H1 (cell line): ENCODE results near the gene TSPAN17. TPM values are rescaled to one million over a fixed set of nuclear protein-coding genes. Genes with fewer than 3 reads are reported as not detected.
A peak's percentile ranks its signal among the peaks of the same experiment; 100 is the strongest.

Experiments used
- CTCF ChIA-PET: fragments of 300-600 bp; sonication (Branson Sonifier 250); formaldehyde crosslinking; loops from one replicate; lab custom pipeline; 2021; ENCODE audit not compliant: partially characterized antibody; lab: Charles Lee
- POLR2A ChIA-PET: fragments of 300-600 bp; sonication (Branson Sonifier 250); formaldehyde crosslinking; loops from one replicate; lab custom pipeline; 2021; ENCODE audit warnings: inconsistent platforms; ENCODE audit not compliant: partially characterized antibody; lab: Charles Lee
- DNase-seq, 2 experiments: peaks; one replicate each; pipeline versions ENCODE4 v3.0.0 to v3.0.0-alpha.2; 2010 to 2022; ENCODE audit warnings: low spot score in 2 of 2, low read depth in 1 of 2, mixed read lengths in 1 of 2
- FAIRE-seq: peaks from 2 replicates; lab custom pipeline; 2011; peaks lifted over from hg19 to GRCh38; lab: Jason Lieb, UNC
- H2AFZ ChIP-seq: 2 replicates; pipeline ENCODE4 v1.8.1; 2012; ENCODE audit warnings: low read length, inconsistent platforms
- H2AK5ac ChIP-seq: 2 replicates; pipeline ENCODE4 v1.6.1; 2013; ENCODE audit warnings: low read depth, low read length
- H2BK120ac ChIP-seq: replicated peaks from 2 replicates; pipeline ENCODE3; 2013; ENCODE audit warnings: low read depth, low read length, inconsistent platforms
- H2BK12ac ChIP-seq: 2 replicates; pipeline ENCODE4 v1.6.1; 2013; ENCODE audit warnings: low read depth, low read length
- H2BK15ac ChIP-seq: 2 replicates; pipeline ENCODE4 v1.6.1; 2013; ENCODE audit warnings: low read length
- H2BK20ac ChIP-seq: 2 replicates; pipeline ENCODE4 v1.6.1; 2013; ENCODE audit warnings: low read length
- H2BK5ac ChIP-seq: 2 replicates; pipeline ENCODE4 v1.6.1; 2013; ENCODE audit warnings: low read depth, low read length
- H3K14ac ChIP-seq: 2 replicates; pipeline ENCODE4 v1.6.1; 2013; ENCODE audit warnings: inconsistent platforms; ENCODE audit not compliant: insufficient read length
- H3K18ac ChIP-seq: 2 replicates; pipeline ENCODE4 v1.6.1; 2013; ENCODE audit warnings: low read length; ENCODE audit errors: extremely low read depth
- H3K23ac ChIP-seq: 2 replicates; pipeline ENCODE4 v1.6.1; 2013; ENCODE audit warnings: inconsistent platforms; ENCODE audit not compliant: insufficient read length
- H3K23me2 ChIP-seq: 2 replicates; pipeline ENCODE4 v1.6.1; 2013; ENCODE audit warnings: low read depth, low read length
- H3K27ac ChIP-seq: 2 replicates; pipeline ENCODE4 v1.6.1; 2011; ENCODE audit warnings: low read depth, low read length, inconsistent platforms
- H3K27me3 ChIP-seq, 4 experiments: replicated peaks in 1 of 4; 1 replicate in 1 of 4; 2 replicates in 3 of 4; pipeline versions ENCODE4 v1.6.1 to v1.8.1; 2011 to 2013; ENCODE audit warnings: low read length in 3 of 4, mild to moderate bottlenecking in 3 of 4, inconsistent platforms in 2 of 4, mixed read lengths in 2 of 4, moderate library complexity in 1 of 4; ENCODE audit not compliant: control insufficient read depth in 3 of 4, insufficient read depth in 3 of 4; ENCODE audit errors: extremely low read depth in 1 of 4
- H3K36me3 ChIP-seq, 4 experiments: 2 replicates each; pipeline versions ENCODE4 v1.6.1 to v1.8.1; 2011 to 2013; ENCODE audit warnings: mild to moderate bottlenecking in 4 of 4, low read length in 3 of 4, moderate library complexity in 2 of 4, control low read depth in 1 of 4, inconsistent platforms in 1 of 4; ENCODE audit not compliant: insufficient read depth in 4 of 4, control insufficient read depth in 2 of 4
- H3K4ac ChIP-seq: replicated peaks from 2 replicates; pipeline ENCODE3; 2013; ENCODE audit warnings: low read length, low read depth, mixed read lengths, inconsistent platforms; ENCODE audit not compliant: insufficient read length
- H3K4me1 ChIP-seq, 4 experiments: replicated peaks in 1 of 4; 1 replicate in 1 of 4; 2 replicates in 3 of 4; pipeline versions ENCODE4 v1.6.1 to v1.8.1; 2011 to 2013; ENCODE audit warnings: low read length in 3 of 4, inconsistent platforms in 2 of 4, mixed read lengths in 1 of 4; ENCODE audit not compliant: insufficient read depth in 4 of 4, control insufficient read depth in 3 of 4
- H3K4me2 ChIP-seq, 2 experiments: 2 replicates each; pipeline versions ENCODE4 v1.6.1 to v1.8.1; 2011 to 2013; ENCODE audit warnings: low read depth in 2 of 2, low read length in 2 of 2, control low read depth in 1 of 2, inconsistent platforms in 1 of 2, mild to moderate bottlenecking in 1 of 2; ENCODE audit not compliant: insufficient read depth in 1 of 2
- H3K4me3 ChIP-seq, 4 experiments: fragments of 200-600, 300-600 bp in 1 of 4; sonication (generic), shearing (Covaris generic), sonication (Bioruptor Twin) in 1 of 4; 2 replicates each; pipeline versions ENCODE4 v1.5.1 to v1.8.1; 2011 to 2016; ENCODE audit warnings: low read length in 4 of 4, low read depth in 3 of 4, control low read depth in 2 of 4, inconsistent platforms in 2 of 4, mild to moderate bottlenecking in 2 of 4, mixed read lengths in 1 of 4, moderate library complexity in 1 of 4; ENCODE audit not compliant: insufficient read depth in 2 of 4; ENCODE audit errors: extremely low read depth in 1 of 4
- H3K56ac ChIP-seq: replicated peaks from 2 replicates; pipeline ENCODE3; 2013; ENCODE audit warnings: low read depth, mild to moderate bottlenecking, mixed read lengths, low read length, inconsistent platforms; ENCODE audit not compliant: insufficient read length
- H3K79me1 ChIP-seq: 2 replicates; pipeline ENCODE4 v1.6.1; 2013; ENCODE audit warnings: low read depth, low read length, control low read depth
- H3K79me2 ChIP-seq, 2 experiments: 2 replicates each; pipeline versions ENCODE4 v1.6.1 to v1.8.1; 2012 to 2013; ENCODE audit warnings: low read length in 2 of 2, mild to moderate bottlenecking in 2 of 2, inconsistent platforms in 1 of 2; ENCODE audit not compliant: insufficient read depth in 2 of 2, control insufficient read depth in 1 of 2
- H3K9ac ChIP-seq, 4 experiments: replicated peaks in 1 of 4; 1 replicate in 1 of 4; 2 replicates in 3 of 4; pipeline versions ENCODE4 v1.6.1 to v1.8.1; 2011 to 2013; ENCODE audit warnings: low read depth in 3 of 4, low read length in 3 of 4, control low read depth in 2 of 4, mild to moderate bottlenecking in 2 of 4, moderate library complexity in 2 of 4, inconsistent platforms in 1 of 4; ENCODE audit errors: extremely low read depth in 1 of 4
- H3K9me3 ChIP-seq, 2 experiments: 2 replicates each; pipeline versions ENCODE4 v1.6.1 to v1.8.1; 2012 to 2013; ENCODE audit warnings: mild to moderate bottlenecking in 2 of 2, moderate library complexity in 2 of 2, control low read depth in 1 of 2, inconsistent platforms in 1 of 2, low read depth in 1 of 2, low read length in 1 of 2, mixed read lengths in 1 of 2; ENCODE audit not compliant: insufficient read depth in 2 of 2
- H4K20me1 ChIP-seq, 2 experiments: replicated peaks in 1 of 2; 2 replicates each; pipeline versions ENCODE3 to v1.8.1; 2011 to 2013; ENCODE audit warnings: inconsistent platforms in 2 of 2, low read length in 2 of 2, mild to moderate bottlenecking in 1 of 2; ENCODE audit not compliant: insufficient read depth in 2 of 2, control insufficient read depth in 1 of 2
- H4K5ac ChIP-seq: 2 replicates; pipeline ENCODE4 v1.6.1; 2013; ENCODE audit warnings: low read length, low read depth, mixed read lengths, inconsistent platforms; ENCODE audit not compliant: insufficient read length
- H4K8ac ChIP-seq: 2 replicates; pipeline ENCODE4 v1.8.0; 2013; ENCODE audit warnings: mild to moderate bottlenecking, moderate library complexity, low read length, inconsistent platforms; ENCODE audit not compliant: insufficient read depth; ENCODE audit errors: extremely low read depth
- H4K91ac ChIP-seq: replicated peaks from 2 replicates; pipeline ENCODE3; 2013; ENCODE audit warnings: low read length, mixed read lengths, inconsistent platforms; ENCODE audit not compliant: insufficient read length
- ATF2 ChIP-seq: IDR thresholded peaks from 2 replicates; pipeline ENCODE4 v1.6.1; 2012; ENCODE audit warnings: low read length, inconsistent platforms
- GABPA ChIP-seq: IDR thresholded peaks from 2 replicates; pipeline ENCODE4 v1.6.1; 2011; ENCODE audit warnings: mild to moderate bottlenecking, low read length, moderate library complexity, borderline replicate concordance; ENCODE audit not compliant: insufficient read depth
- GTF2F1 ChIP-seq: IDR thresholded peaks from 2 replicates; pipeline ENCODE4 v1.6.1; 2012; ENCODE audit warnings: low read depth, low read length, improper control_type of control experiment, borderline replicate concordance
- JUN ChIP-seq: IDR thresholded peaks from 2 replicates; pipeline ENCODE4 v1.6.1; 2011; ENCODE audit warnings: low read depth, mild to moderate bottlenecking, improper control_type of control experiment, low read length
- RAD21 ChIP-seq, 2 experiments: IDR thresholded peaks in 1 of 2; conservative IDR thresholded peaks in 1 of 2; 2 replicates each; pipeline ENCODE4 v1.6.1; 2011; ENCODE audit warnings: low read depth in 2 of 2, low read length in 2 of 2, improper control_type of control experiment in 1 of 2, inconsistent platforms in 1 of 2, mild to moderate bottlenecking in 1 of 2, moderate library complexity in 1 of 2
- SP2 ChIP-seq: IDR thresholded peaks from 2 replicates; pipeline ENCODE4 v1.6.1; 2012; ENCODE audit warnings: mild to moderate bottlenecking, low read length, inconsistent platforms
- TAF1 ChIP-seq: IDR thresholded peaks from 2 replicates; pipeline ENCODE4 v1.6.1; 2011; ENCODE audit warnings: mild to moderate bottlenecking, low read depth, low read length
- TAF7 ChIP-seq: optimal IDR thresholded peaks from 2 replicates; pipeline ENCODE3; 2011; ENCODE audit warnings: low read depth, mild to moderate bottlenecking, inconsistent platforms, low read length, moderate library complexity, borderline replicate concordance
- USF2 ChIP-seq: IDR thresholded peaks from 2 replicates; pipeline ENCODE4 v1.6.1; 2011; ENCODE audit warnings: low read length, improper control_type of control experiment
- ZNF274 ChIP-seq: IDR thresholded peaks from 2 replicates; pipeline ENCODE4 v1.7.0; 2012; ENCODE audit warnings: low read length, borderline replicate concordance; ENCODE audit errors: extremely low read depth
- WGBS, 2 experiments: shearing (Covaris generic) in 1 of 2; methylation state at CpG; one replicate each; pipeline versions ENCODE4 v1.1.6 to v1.1.7; 2013 to 2015; ENCODE audit warnings: low lambda C conversion rate in 2 of 2, mixed read lengths in 2 of 2, inconsistent platforms in 1 of 2, low coverage in 1 of 2, missing lambda C conversion rate in 1 of 2; ENCODE audit not compliant: insufficient replicate concordance in 2 of 2, insufficient coverage in 1 of 2, insufficient read length in 1 of 2; ENCODE audit errors: extremely low coverage in 1 of 2, missing lambda C conversion rate in 1 of 2; 5-methylcytosine and 5-hydroxymethylcytosine counted together
- polyA plus RNA-seq, 7 experiments: library from polyadenylated mRNA; depleted of rRNA in 3 of 7; stranded (reverse) in 5 of 7; unstranded in 2 of 7; fragments of >200 nt in 5 of 7; fragments of 200-250 nt in 2 of 7; gene quantifications; 1 replicate in 5 of 7; 2 replicates in 1 of 7; 4 replicates in 1 of 7; pipeline versions ENCODE4 v1.2.1 to v1.2.3, GENCODE V29; 2011 to 2013; ENCODE audit warnings: missing spikeins in 2 of 7, mixed read lengths in 2 of 7
- total RNA-seq: library from RNA; stranded (reverse); fragmentation: NEBNext Ultra II Directional; extraction: Animal tissue kit (Norgen Biotek cat#: 25700); gene quantifications from 2 replicates; pipeline ENCODE4 v1.2.1, GENCODE V29; 2021

TSPAN17 gene
- total and polyA plus RNA-seq, 2 of the 8 experiments (the other 6 are each of a cell fraction or from before 2014, with no cell fraction given) = 41.5 to 53.7 TPM

- CTCF ChIA-PET = interaction anchor here (0.6 to 2.9 kb wide), 5 partner anchors 14 to 648 kb away, joined by 3 to 10 read pairs (median 3); no protein-coding TSS in a partner anchor
- Histone ChIP-seq H2BK15ac (0 out of 2 replicates have a peak overlapping the region, but pooled peaks have one; percentile 16), H3K23ac (no peak overlapping the region), H3K4me1 (peaks cover 0 to 20% (median 12%) of the 10 kb centered on the region in 4 experiments; a peak in 6 of 7 replicates), H3K14ac (no peak overlapping the region), H3K79me2 (no peaks in the 10 kb centered on the region), H2AK5ac (no peak overlapping the region), H4K5ac (no peak overlapping the region), H3K9ac (no peak overlapping the region), H4K20me1 (no peaks in the 10 kb centered on the region), H3K27me3 (no peaks in the 10 kb centered on the region), H3K4me3 (no peak overlapping the region), H3K9me3 (peaks cover 0 to 3% of the 10 kb centered on the region in 2 experiments; a peak in 1 of 4 replicates), H2BK120ac (no peak overlapping the region), H2BK12ac (no peak overlapping the region), H3K23me2 (no peaks in the 10 kb centered on the region), H3K4me2 (no peak overlapping the region), H3K36me3 (no peaks in the 10 kb centered on the region), H3K56ac (no peak overlapping the region), H2BK5ac (no peak overlapping the region), H3K27ac (no peak overlapping the region), H4K91ac (no peak overlapping the region), H3K18ac (no peak overlapping the region; the same call in 1 of the 2 replicates), H3K4ac (no peak overlapping the region), H3K79me1 (no peaks in the 10 kb centered on the region), H2BK20ac (no peak overlapping the region), H4K8ac (no peak overlapping the region), H2AFZ (no peak overlapping the region)
- 55% methylated on average over 4 of the region's 4 CpGs; no CpG with 5 or more reads in 1 of the 2 experiments for WGBS, 2 experiments
- POLR2A ChIA-PET = interaction anchor here (1.1 to 1.5 kb wide), 2 partner anchors 9 to 43 kb away, joined by 3 to 4 read pairs; partner anchors contain the start of gene TSPAN17
- FAIRE-seq (no peak), DNase-seq (no peak)
- TF ChIP-seq TAF7 (no peak), TAF1 (no peak), ATF2 (no peak), GABPA (no peak), ZNF274 (no peak), SP2 (no peak), JUN (no peak), RAD21 (IDR thresholded peaks at IDR 0.05 in 1 of 2, conservative IDR thresholded peaks at IDR 0.05 in 1 of 2; ENCODE audit: low read depth in 2 of 2, low read length in 2 of 2) (no peak), GTF2F1 (no peak), USF2 (no peak)
These were observed 8.1 kb upstream of the TSPAN17 start for GRCh38 chr5:176639208-176639607.
